Erythroblast (primary cell): Measurements from ENCODE around the gene ADPGK.

Experiments used
- GATA1 ChIP-seq: IDR thresholded peaks from 2 replicates; pipeline ENCODE4 v1.6.1; 2011; ENCODE audit warnings: low read depth, mild to moderate bottlenecking, control low read depth, low read length, moderate library complexity
- POLR2A ChIP-seq: IDR thresholded peaks from 2 replicates; pipeline ENCODE4 v1.6.1; 2011; ENCODE audit warnings: mild to moderate bottlenecking, low read length

DNA sequence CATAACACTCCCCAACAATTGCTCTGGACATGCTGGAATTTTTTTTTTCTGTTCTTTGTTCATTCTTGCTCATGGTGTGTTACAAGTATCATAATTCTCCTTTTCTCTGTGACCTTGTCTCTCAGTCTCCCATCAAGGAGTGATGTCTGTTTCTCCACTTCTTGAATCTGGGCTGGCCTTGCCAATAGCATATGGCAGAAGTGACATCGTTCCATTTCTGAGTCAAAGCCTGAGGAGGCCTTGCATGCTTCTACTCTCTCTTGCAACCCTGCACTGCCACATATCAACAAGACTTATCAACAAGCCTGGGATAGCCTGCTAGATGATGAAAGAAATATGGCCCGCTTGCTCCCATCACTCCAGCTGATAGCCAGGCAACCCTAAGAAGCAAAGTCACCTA, 8.9 kb upstream of the ADPGK start:
- no peak for TF ChIP-seq POLR2A
- no peak for TF ChIP-seq GATA1
